Measurements from ENCODE around the gene AOPEP. TPM values are rescaled to one million over a fixed set of nuclear protein-coding genes. Genes with fewer than 3 reads are reported as not detected.

AOPEP gene
- total and polyA plus RNA-seq, 2 of the 13 experiments (the other 11 are each of a cell fraction or from before 2014, with no cell fraction given): 22.2 to 41.6 TPM

DNA sequence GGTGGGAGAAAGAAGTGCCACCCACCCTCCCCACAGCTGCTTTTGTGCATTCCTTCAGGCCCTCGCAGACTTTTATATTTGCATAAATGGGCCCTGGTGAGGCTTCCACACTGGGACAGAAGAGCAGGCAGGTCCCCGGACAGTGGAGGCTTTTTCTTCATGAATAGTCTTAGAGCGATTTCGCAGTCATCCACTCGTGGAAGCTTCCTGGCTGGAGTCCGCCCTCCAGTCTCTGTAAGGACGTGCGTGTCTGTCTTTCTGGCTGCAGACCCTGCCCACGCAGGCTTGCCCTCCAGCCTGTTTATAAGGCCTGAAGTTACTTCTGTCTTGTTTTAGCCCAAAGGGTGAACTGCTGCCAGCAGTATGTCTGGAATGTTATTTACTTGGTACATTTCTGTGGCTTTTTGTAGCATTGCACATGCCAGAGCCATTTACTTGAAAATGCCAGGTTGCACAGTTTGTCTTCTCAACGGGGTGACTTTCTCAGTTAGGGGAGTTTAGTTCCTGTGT is 195.7 kb downstream of the AOPEP start (continued):
- TF ChIP-seq, protein P1, sequence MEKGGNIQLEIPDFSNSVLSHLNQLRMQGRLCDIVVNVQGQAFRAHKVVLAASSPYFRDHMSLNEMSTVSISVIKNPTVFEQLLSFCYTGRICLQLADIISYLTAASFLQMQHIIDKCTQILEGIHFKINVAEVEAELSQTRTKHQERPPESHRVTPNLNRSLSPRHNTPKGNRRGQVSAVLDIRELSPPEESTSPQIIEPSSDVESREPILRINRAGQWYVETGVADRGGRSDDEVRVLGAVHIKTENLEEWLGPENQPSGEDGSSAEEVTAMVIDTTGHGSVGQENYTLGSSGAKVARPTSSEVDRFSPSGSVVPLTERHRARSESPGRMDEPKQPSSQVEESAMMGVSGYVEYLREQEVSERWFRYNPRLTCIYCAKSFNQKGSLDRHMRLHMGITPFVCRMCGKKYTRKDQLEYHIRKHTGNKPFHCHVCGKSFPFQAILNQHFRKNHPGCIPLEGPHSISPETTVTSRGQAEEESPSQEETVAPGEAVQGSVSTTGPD (CRISPR knock-in tag; IDR thresholded peaks at IDR 0.05): no peak
- TF ChIP-seq SP2 (CRISPR knock-in tag; IDR thresholded peaks at IDR 0.05): no peak
- no peak for TF ChIP-seq ZC3H13 (CRISPR knock-in tag; IDR thresholded peaks at IDR 0.05)
- TF ChIP-seq, protein P2, sequence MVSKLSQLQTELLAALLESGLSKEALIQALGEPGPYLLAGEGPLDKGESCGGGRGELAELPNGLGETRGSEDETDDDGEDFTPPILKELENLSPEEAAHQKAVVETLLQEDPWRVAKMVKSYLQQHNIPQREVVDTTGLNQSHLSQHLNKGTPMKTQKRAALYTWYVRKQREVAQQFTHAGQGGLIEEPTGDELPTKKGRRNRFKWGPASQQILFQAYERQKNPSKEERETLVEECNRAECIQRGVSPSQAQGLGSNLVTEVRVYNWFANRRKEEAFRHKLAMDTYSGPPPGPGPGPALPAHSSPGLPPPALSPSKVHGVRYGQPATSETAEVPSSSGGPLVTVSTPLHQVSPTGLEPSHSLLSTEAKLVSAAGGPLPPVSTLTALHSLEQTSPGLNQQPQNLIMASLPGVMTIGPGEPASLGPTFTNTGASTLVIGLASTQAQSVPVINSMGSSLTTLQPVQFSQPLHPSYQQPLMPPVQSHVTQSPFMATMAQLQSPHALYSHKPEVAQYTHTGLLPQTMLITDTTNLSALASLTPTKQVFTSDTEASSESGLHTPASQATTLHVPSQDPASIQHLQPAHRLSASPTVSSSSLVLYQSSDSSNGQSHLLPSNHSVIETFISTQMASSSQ (IDR thresholded peaks at IDR 0.05; ENCODE audit: low read depth): no peak
- TF ChIP-seq, protein P2 (CRISPR knock-in tag; IDR thresholded peaks at IDR 0.05; ENCODE audit: borderline replicate concordance): peak; percentile 48; the same call in 1 of the 2 replicates
- no peak for TF ChIP-seq ZNF746 (CRISPR knock-in tag; IDR thresholded peaks at IDR 0.05)
- no peak for TF ChIP-seq NONO (IDR thresholded peaks at IDR 0.05)
- TF ChIP-seq NONO (CRISPR knock-in tag; conservative IDR thresholded peaks at IDR 0.05): no peak
- TF ChIP-seq KLF11 (CRISPR knock-in tag; IDR thresholded peaks at IDR 0.05): peak; percentile 43; the same call in 1 of the 2 replicates
- peak; percentile 36; the same call in 1 of the 2 replicates for TF ChIP-seq ZBTB43 (CRISPR knock-in tag; conservative IDR thresholded peaks at IDR 0.05)
- no peak for TF ChIP-seq GLI4 (CRISPR knock-in tag; IDR thresholded peaks at IDR 0.05; ENCODE audit: borderline replicate concordance)
- TF ChIP-seq NR2C2 (CRISPR knock-in tag; IDR thresholded peaks at IDR 0.05; ENCODE audit: borderline replicate concordance): no peak
- no peak for TF ChIP-seq ZNF296 (CRISPR knock-in tag; conservative IDR thresholded peaks at IDR 0.05)
- no peak for TF ChIP-seq NCOA1 (CRISPR knock-in tag; IDR thresholded peaks at IDR 0.05)
- TF ChIP-seq ZNF546 (CRISPR knock-in tag; conservative IDR thresholded peaks at IDR 0.05): no peak
- TF ChIP-seq MAZ (IDR thresholded peaks at IDR 0.05; ENCODE audit: borderline replicate concordance, low read depth, low read length): no peak
- no peak for TF ChIP-seq MAZ (CRISPR knock-in tag; IDR thresholded peaks at IDR 0.05; ENCODE audit: low read depth)
- TF ChIP-seq ZNF790 (CRISPR knock-in tag; IDR thresholded peaks at IDR 0.05; ENCODE audit: borderline replicate concordance): no peak
- TF ChIP-seq HOXA9 (CRISPR knock-in tag; IDR thresholded peaks at IDR 0.05; ENCODE audit: borderline replicate concordance): no peak
- TF ChIP-seq ZNF644 (CRISPR knock-in tag; IDR thresholded peaks at IDR 0.05; ENCODE audit: low read depth): no peak
- TF ChIP-seq RFX3 (CRISPR knock-in tag; IDR thresholded peaks at IDR 0.05): no peak
- TF ChIP-seq ZNF557 (CRISPR knock-in tag; IDR thresholded peaks at IDR 0.05): no peak
- no peak for TF ChIP-seq NPAS2 (CRISPR knock-in tag; IDR thresholded peaks at IDR 0.05; ENCODE audit: borderline replicate concordance)
- TF ChIP-seq, protein P3, sequence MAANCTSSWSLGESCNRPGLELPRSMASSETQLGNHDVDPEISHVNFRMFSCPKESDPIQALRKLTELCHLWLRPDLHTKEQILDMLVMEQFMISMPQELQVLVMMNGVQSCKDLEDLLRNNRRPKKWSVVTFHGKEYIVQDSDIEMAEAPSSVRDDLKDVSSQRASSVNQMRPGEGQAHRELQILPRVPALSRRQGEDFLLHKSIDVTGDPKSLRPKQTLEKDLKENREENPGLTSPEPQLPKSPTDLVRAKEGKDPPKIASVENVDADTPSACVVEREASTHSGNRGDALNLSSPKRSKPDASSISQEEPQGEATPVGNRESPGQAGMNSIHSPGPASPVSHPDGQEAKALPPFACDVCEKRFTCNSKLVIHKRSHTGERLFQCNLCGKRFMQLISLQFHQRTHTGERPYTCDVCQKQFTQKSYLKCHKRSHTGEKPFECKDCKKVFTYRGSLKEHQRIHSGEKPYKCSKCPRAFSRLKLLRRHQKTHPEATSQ (CRISPR knock-in tag; IDR thresholded peaks at IDR 0.05; ENCODE audit: borderline replicate concordance): no peak
